A673 (cell line): ENCODE results near the gene ZFP42.

Experiments
- EZH2 ChIP-seq: fragments of 200-600 bp; sonication (generic); IDR thresholded peaks from 2 replicates; pipeline ENCODE4 v1.6.1; 2017; ENCODE audit warnings: borderline replicate concordance, low read depth, mild to moderate bottlenecking, mixed read lengths, antibody characterized with exemption, low read length; ENCODE audit not compliant: poor library complexity, severe bottlenecking
- TF ChIP-seq, protein P1 (sequence below): fragments of 300-800, 200-600 bp; sonication (generic); conservative IDR thresholded peaks from 2 replicates; pipeline ENCODE4 v1.5.1; 2017; ENCODE audit warnings: low read depth, mild to moderate bottlenecking, antibody characterized with exemption, low read length, moderate library complexity, mixed read lengths

DNA sequence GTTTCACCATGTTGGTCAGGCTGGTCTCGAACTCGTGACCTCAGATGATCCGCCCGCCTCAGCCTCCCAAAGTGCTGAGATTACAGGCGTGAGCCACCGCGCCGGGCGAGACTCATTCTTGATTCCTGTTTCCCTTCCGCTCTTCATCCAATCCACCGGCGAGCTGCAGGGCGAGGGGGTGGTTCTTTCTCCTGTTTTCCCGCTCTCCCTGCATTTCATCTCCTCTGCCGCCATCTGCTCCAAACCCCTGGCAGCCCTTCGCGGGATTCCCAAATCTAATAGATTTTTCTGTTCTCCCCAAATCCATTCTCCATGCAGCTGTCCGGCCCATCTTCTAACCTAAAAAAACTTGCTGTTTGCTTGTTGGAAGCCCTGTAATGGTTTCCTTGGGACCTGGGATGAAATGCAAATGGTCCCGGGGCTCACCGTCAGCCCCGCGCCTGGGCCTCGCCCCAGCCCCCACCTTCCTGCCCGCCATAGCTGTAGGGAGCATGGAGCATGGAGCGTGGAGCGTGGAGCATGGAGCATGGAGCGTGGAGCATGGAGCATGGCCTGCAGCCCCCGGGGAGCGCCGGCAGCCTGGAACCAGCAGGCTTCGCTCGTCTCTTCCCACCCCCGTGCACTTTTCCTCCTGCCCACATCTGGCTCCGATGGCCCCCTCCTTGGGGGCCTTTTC lies 1.1 kb downstream of the ZFP42 start:
- TF ChIP-seq, protein P1, sequence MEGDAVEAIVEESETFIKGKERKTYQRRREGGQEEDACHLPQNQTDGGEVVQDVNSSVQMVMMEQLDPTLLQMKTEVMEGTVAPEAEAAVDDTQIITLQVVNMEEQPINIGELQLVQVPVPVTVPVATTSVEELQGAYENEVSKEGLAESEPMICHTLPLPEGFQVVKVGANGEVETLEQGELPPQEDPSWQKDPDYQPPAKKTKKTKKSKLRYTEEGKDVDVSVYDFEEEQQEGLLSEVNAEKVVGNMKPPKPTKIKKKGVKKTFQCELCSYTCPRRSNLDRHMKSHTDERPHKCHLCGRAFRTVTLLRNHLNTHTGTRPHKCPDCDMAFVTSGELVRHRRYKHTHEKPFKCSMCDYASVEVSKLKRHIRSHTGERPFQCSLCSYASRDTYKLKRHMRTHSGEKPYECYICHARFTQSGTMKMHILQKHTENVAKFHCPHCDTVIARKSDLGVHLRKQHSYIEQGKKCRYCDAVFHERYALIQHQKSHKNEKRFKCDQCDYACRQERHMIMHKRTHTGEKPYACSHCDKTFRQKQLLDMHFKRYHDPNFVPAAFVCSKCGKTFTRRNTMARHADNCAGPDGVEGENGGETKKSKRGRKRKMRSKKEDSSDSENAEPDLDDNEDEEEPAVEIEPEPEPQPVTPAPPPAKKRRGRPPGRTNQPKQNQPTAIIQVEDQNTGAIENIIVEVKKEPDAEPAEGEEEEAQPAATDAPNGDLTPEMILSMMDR, result no peak
- TF ChIP-seq EZH2, result no peak
